Right ventricle myocardium inferior (tissue), 1 donor: Measurements from ENCODE around the gene ARHGEF2. TPM values are rescaled to one million over a fixed set of nuclear protein-coding genes. Genes with fewer than 3 reads are reported as not detected.

Experiments
- ATAC-seq: fragments of 200-7000 bp; cut with Tn5 transposase; one replicate; pipeline ENCODE4 v1.9.1; 2020; ENCODE audit warnings: mild to moderate bottlenecking, moderate library complexity
- DNase-seq: peaks from one replicate; pipeline ENCODE4 v3.0.0; 2021; ENCODE audit errors: missing footprints
- intact Hi-C: fragments of 100-400 bp; cut with DNase I; formaldehyde crosslinking; loops from one replicate; pipeline ENCODE4 v1.11.0; 2022
- microRNA-seq: library from miRNA; unstranded; fragments of <30 nt; microRNA quantifications from one replicate; pipeline ENCODE4 v1.2.0, GENCODE V29; 2020
- total RNA-seq: library from RNA; stranded (reverse); fragmentation: NEBNext Ultra II Directional; extraction: Animal tissue kit (Norgen Biotek cat#: 25700); gene quantifications from one replicate; pipeline ENCODE4 v1.2.1, GENCODE V29; 2021
- donor health status: DM: no; HTN: yes; CAD: no; lungs with severe emphysema.

Gene ARHGEF2
- total RNA-seq, 1 donor from 2014 or later = 61.8 TPM

- intact Hi-C loops = no loop called here
- no peak for ATAC-seq
- DNase-seq = no peak
These were observed 78.7 kb downstream of the ARHGEF2 start for GRCh38 chr1:155899683-155900082.

GRCh38 chr1:155898888-155899287, 79.5 kb downstream of the ARHGEF2 start:
- intact Hi-C loops = no loop called here
- ATAC-seq = no peak
- no peak for DNase-seq

- DNase-seq (no peak), ATAC-seq (no peak)
- intact Hi-C loops = no loop called here
These were observed 80.6 kb downstream of the ARHGEF2 start for GRCh38 chr1:155897746-155898145.

Small RNA genes within 50 kb of the gene (microRNA-seq; reads per million reads assigned to microRNA genes)
- not detected for gene MIR6738

Other genes starting within 250 kb of the ARHGEF2 start
- gene GON4L, start 121.3 kb downstream of the ARHGEF2 start, total RNA-seq = 19.3 TPM
- gene SYT11, start 119.0 kb downstream of the ARHGEF2 start, total RNA-seq = 9.2 TPM
- gene RIT1, start 67.2 kb downstream of the ARHGEF2 start, total RNA-seq = 21.7 TPM
- 22.0 TPM for gene KHDC4, start 44.1 kb downstream of the ARHGEF2 start, total RNA-seq
- not detected for gene RXFP4, start 36.9 kb downstream of the ARHGEF2 start, total RNA-seq
- gene SSR2, start 42.4 kb upstream of the ARHGEF2 start, total RNA-seq = 79.9 TPM
- 33.5 TPM for gene UBQLN4, start 75.3 kb upstream of the ARHGEF2 start, total RNA-seq
- 63.8 TPM for gene LAMTOR2, start 76.2 kb upstream of the ARHGEF2 start, total RNA-seq
- gene RAB25, start 82.6 kb upstream of the ARHGEF2 start, total RNA-seq = not detected
- gene MEX3A, start 103.9 kb upstream of the ARHGEF2 start, total RNA-seq = 0.24 TPM
- 288 TPM for gene LMNA, start 136.2 kb upstream of the ARHGEF2 start, total RNA-seq
- gene SEMA4A, start 175.0 kb upstream of the ARHGEF2 start, total RNA-seq = 2.2 TPM
- 16.3 TPM for gene SLC25A44, start 215.6 kb upstream of the ARHGEF2 start, total RNA-seq
- 68.6 TPM for gene PMF1, start 234.5 kb upstream of the ARHGEF2 start, total RNA-seq